GM21360 (cell line): ENCODE data around the gene FHOD1.

Source experiments
- ATAC-seq: cut with Tn5 transposase; IDR thresholded peaks from one replicate; pipeline ENCODE4 v1.9.1; 2021; ENCODE audit warnings: mild to moderate bottlenecking, moderate library complexity; ENCODE audit not compliant: unreplicated experiment

Gene FHOD1

GRCh38 chr16:67210069-67210937, 37.0 kb downstream of the FHOD1 start:
- no peak for ATAC-seq

- ATAC-seq = no peak
Measured at GRCh38 chr16:67209565-67209964, 37.7 kb downstream of the FHOD1 start.

GRCh38 chr16:67208154-67208896, 39.0 kb downstream of the FHOD1 start:
- no peak for ATAC-seq

GRCh38 chr16:67207249-67208091, 39.8 kb downstream of the FHOD1 start:
- ATAC-seq = no peak

- ATAC-seq = no peak
Measured at GRCh38 chr16:67206838-67207248, 40.4 kb downstream of the FHOD1 start.

- ATAC-seq = no peak
Measured at GRCh38 chr16:67206129-67206837, 41.0 kb downstream of the FHOD1 start.

- ATAC-seq = no peak
Measured at GRCh38 chr16:67204076-67204475, 43.2 kb downstream of the FHOD1 start.

- no peak for ATAC-seq
Measured at GRCh38 chr16:67202956-67203493, 44.3 kb downstream of the FHOD1 start.

- no peak for ATAC-seq
Measured at GRCh38 chr16:67202426-67202825, 44.9 kb downstream of the FHOD1 start.

- no peak for ATAC-seq
Measured at GRCh38 chr16:67201411-67202345, 45.6 kb downstream of the FHOD1 start.

- ATAC-seq = no peak
Measured at GRCh38 chr16:67200491-67200890, 46.8 kb downstream of the FHOD1 start.

GRCh38 chr16:67199808-67200198, 47.5 kb downstream of the FHOD1 start:
- ATAC-seq = no peak

GRCh38 chr16:67199011-67199807, 48.1 kb downstream of the FHOD1 start, which contains the start of gene ELMO3:
Gene ELMO3 (plus strand): TSS chr16:67199131. CDS start chr16:67199327, 196 bp downstream.
- no peak for ATAC-seq

- no peak for ATAC-seq
Measured at GRCh38 chr16:67198238-67198734, 49.0 kb downstream of the FHOD1 start.

GRCh38 chr16:67197704-67198103, 49.6 kb downstream of the FHOD1 start:
- no peak for ATAC-seq

- ATAC-seq = no peak
Measured at GRCh38 chr16:67196881-67197280, 50.4 kb downstream of the FHOD1 start.

- ATAC-seq = no peak
Measured at GRCh38 chr16:67195676-67196075, 51.6 kb downstream of the FHOD1 start.

- ATAC-seq = no peak
Measured at GRCh38 chr16:67194260-67194659, 53.0 kb downstream of the FHOD1 start.
